ENCODE measurements around the gene NRXN2.

NRXN2 gene

GRCh38 chr11:64649291-64649697 lies 73.7 kb downstream of the NRXN2 start:
- no peak for DNase-seq (ENCODE audit: low spot score)

GRCh38 chr11:64648551-64648950 lies 74.4 kb downstream of the NRXN2 start:
- DNase-seq (ENCODE audit: low spot score): no peak

GRCh38 chr11:64647019-64647779 lies 75.8 kb downstream of the NRXN2 start:
- no peak for DNase-seq (ENCODE audit: low spot score)

GRCh38 chr11:64644647-64645275 lies 78.2 kb downstream of the NRXN2 start:
- peak; percentile 32 for DNase-seq (ENCODE audit: low spot score)

- no peak for DNase-seq (ENCODE audit: low spot score)
These were observed 78.9 kb downstream of the NRXN2 start for GRCh38 chr11:64643920-64644646.

- DNase-seq (ENCODE audit: low spot score): no peak
These were observed 79.6 kb downstream of the NRXN2 start for GRCh38 chr11:64643256-64643881.

GRCh38 chr11:64642871-64643255 lies 80.1 kb downstream of the NRXN2 start:
- DNase-seq (ENCODE audit: low spot score): no peak

- no peak for DNase-seq (ENCODE audit: low spot score)
These were observed 80.6 kb downstream of the NRXN2 start for GRCh38 chr11:64642418-64642735.

- DNase-seq (ENCODE audit: low spot score): no peak
These were observed 81.2 kb downstream of the NRXN2 start for GRCh38 chr11:64641596-64642417.

GRCh38 chr11:64639885-64640284 lies 83.1 kb downstream of the NRXN2 start:
- no peak for DNase-seq (ENCODE audit: low spot score)

- DNase-seq (ENCODE audit: low spot score): no peak
These were observed 84.2 kb downstream of the NRXN2 start for GRCh38 chr11:64638829-64639228.

GRCh38 chr11:64638018-64638665 lies 84.9 kb downstream of the NRXN2 start:
- no peak for DNase-seq (ENCODE audit: low spot score)

- no peak for DNase-seq (ENCODE audit: low spot score)
These were observed 85.5 kb downstream of the NRXN2 start for GRCh38 chr11:64637334-64638017.

- no peak for DNase-seq (ENCODE audit: low spot score)
These were observed 89.3 kb downstream of the NRXN2 start for GRCh38 chr11:64633555-64634159.

- DNase-seq (ENCODE audit: low spot score): no peak
These were observed 90.3 kb downstream of the NRXN2 start for GRCh38 chr11:64632654-64633053.

- DNase-seq (ENCODE audit: low spot score): no peak
These were observed 90.8 kb downstream of the NRXN2 start for GRCh38 chr11:64632237-64632636.

- no peak for DNase-seq (ENCODE audit: low spot score)
These were observed 91.3 kb downstream of the NRXN2 start for GRCh38 chr11:64631675-64632074.

GRCh38 chr11:64629796-64630562 lies 93.0 kb downstream of the NRXN2 start:
- no peak for DNase-seq (ENCODE audit: low spot score)

GRCh38 chr11:64629103-64629502 lies 93.9 kb downstream of the NRXN2 start:
- no peak for DNase-seq (ENCODE audit: low spot score)

- DNase-seq (ENCODE audit: low spot score): no peak
These were observed 94.4 kb downstream of the NRXN2 start for GRCh38 chr11:64628596-64628995.
